GM19452 (cell line): ENCODE data around the gene CAB39L.
A peak's percentile ranks its signal among the peaks of the same experiment; 100 is the strongest.

ENCODE experiments used
- ATAC-seq: cut with Tn5 transposase; IDR thresholded peaks from one replicate; pipeline ENCODE4 v1.9.1; 2021; ENCODE audit not compliant: unreplicated experiment

CAB39L gene

GRCh38 chr13:49443704-49444523 lies at the start of gene CAB39L, which contains the start of gene SETDB2:
Gene CAB39L, minus strand, starts transcription at chr13:49444064. Its CDS starts 61,154 bp downstream, at chr13:49382910.
Gene SETDB2, plus strand, starts transcription at chr13:49444274. Its CDS starts 7,620 bp downstream, at chr13:49451894.
- ATAC-seq, result peak; percentile 95

- ATAC-seq, result no peak
Observed at GRCh38 chr13:49488563-49488962, 44.7 kb upstream of the CAB39L start.

GRCh38 chr13:49481788-49482187 lies 37.9 kb upstream of the CAB39L start:
- ATAC-seq, result no peak

GRCh38 chr13:49476529-49476928 lies 32.7 kb upstream of the CAB39L start:
- ATAC-seq, result no peak

- ATAC-seq, result no peak
Observed at GRCh38 chr13:49472186-49472585, 28.3 kb upstream of the CAB39L start.

GRCh38 chr13:49466292-49466838 lies 22.5 kb upstream of the CAB39L start:
- ATAC-seq, result no peak

GRCh38 chr13:49464621-49465325 lies 20.9 kb upstream of the CAB39L start:
- ATAC-seq, result no peak

- ATAC-seq, result no peak
Observed at GRCh38 chr13:49464085-49464484, 20.2 kb upstream of the CAB39L start.

GRCh38 chr13:49459580-49459979 lies 15.7 kb upstream of the CAB39L start:
- ATAC-seq, result peak; percentile 46

- no peak for ATAC-seq
Observed at GRCh38 chr13:49457221-49457620, 13.4 kb upstream of the CAB39L start.

- ATAC-seq, result no peak
Observed at GRCh38 chr13:49456156-49456555, 12.3 kb upstream of the CAB39L start.

GRCh38 chr13:49455007-49455398 lies 11.1 kb upstream of the CAB39L start:
- no peak for ATAC-seq

GRCh38 chr13:49454388-49455006 lies 10.6 kb upstream of the CAB39L start:
- ATAC-seq, result peak; percentile 90

- no peak for ATAC-seq
Observed at GRCh38 chr13:49453465-49453864, 9.6 kb upstream of the CAB39L start.

- no peak for ATAC-seq
Observed at GRCh38 chr13:49452725-49453457, 9.0 kb upstream of the CAB39L start.

- ATAC-seq, result no peak
Observed at GRCh38 chr13:49450105-49450819, 6.4 kb upstream of the CAB39L start.

- no peak for ATAC-seq
Observed at GRCh38 chr13:49448753-49449152, 4.9 kb upstream of the CAB39L start.

- no peak for ATAC-seq
Observed at GRCh38 chr13:49446473-49446872, 2.6 kb upstream of the CAB39L start.

- ATAC-seq, result no peak
Observed at GRCh38 chr13:49444524-49445395, 896 bp upstream of the CAB39L start.
